Smooth muscle cell (in vitro differentiated cells): Measurements from ENCODE around the gene COL6A5. TPM values are rescaled to one million over a fixed set of nuclear protein-coding genes. Genes with fewer than 3 reads are reported as not detected.
A peak's percentile ranks its signal among the peaks of the same experiment; 100 is the strongest.

Experiments
- DNase-seq: peaks from one replicate; lab custom pipeline; 2025; ENCODE audit not compliant: unreplicated experiment; lab: John Stamatoyannopoulos, UW
- H2AFZ ChIP-seq: fragments of 200-600 bp; sonication (generic); 2 replicates; pipeline ENCODE4 v1.6.0; 2016; ENCODE audit warnings: antibody characterized with exemption, low read depth, mild to moderate bottlenecking
- H3F3A ChIP-seq: fragments of 200-600 bp; sonication (generic); 2 replicates; pipeline ENCODE4 v1.6.0; 2017; ENCODE audit warnings: antibody characterized with exemption, low read depth
- H3K27ac ChIP-seq: fragments of 200-600 bp; sonication (generic); 2 replicates; pipeline ENCODE4 v1.5.1; 2016; ENCODE audit warnings: low read depth, mild to moderate bottlenecking
- H3K27me3 ChIP-seq: fragments of 200-600 bp; sonication (generic); 2 replicates; pipeline ENCODE4 v1.6.1; 2016; ENCODE audit warnings: low read depth, mild to moderate bottlenecking
- H3K36me3 ChIP-seq: fragments of 200-600 bp; sonication (generic); 2 replicates; pipeline ENCODE4 v1.5.1; 2016; ENCODE audit warnings: low read depth
- H3K4me1 ChIP-seq: fragments of 200-600 bp; sonication (generic); 2 replicates; pipeline ENCODE4 v1.5.1; 2016; ENCODE audit warnings: low read depth
- H3K4me2 ChIP-seq: fragments of 200-600 bp; sonication (generic); 2 replicates; pipeline ENCODE4 v1.6.0; 2016; ENCODE audit warnings: mild to moderate bottlenecking
- H3K4me3 ChIP-seq: fragments of 200-600 bp; sonication (generic); 2 replicates; pipeline ENCODE4 v1.5.1; 2016; ENCODE audit warnings: mild to moderate bottlenecking
- H3K79me2 ChIP-seq: fragments of 200-600 bp; sonication (generic); 2 replicates; pipeline ENCODE4 v1.6.0; 2016; ENCODE audit warnings: low read depth, mild to moderate bottlenecking
- H3K9ac ChIP-seq: fragments of 200-600 bp; sonication (generic); 2 replicates; pipeline ENCODE4 v1.6.0; 2016; ENCODE audit warnings: low read depth
- H3K9me3 ChIP-seq: fragments of 200-600 bp; sonication (generic); replicated peaks from 2 replicates; pipeline ENCODE4 v1.5.1; 2016; ENCODE audit warnings: low read depth
- H4K20me1 ChIP-seq: fragments of 200-600 bp; sonication (generic); 2 replicates; pipeline ENCODE4 v1.6.0; 2016; ENCODE audit warnings: low read depth
- CTCF ChIP-seq: fragments of 200-600 bp; sonication (generic); IDR thresholded peaks from 2 replicates; pipeline ENCODE4 v1.5.1; 2017; ENCODE audit warnings: borderline replicate concordance, mild to moderate bottlenecking, antibody characterized with exemption; ENCODE audit not compliant: insufficient read depth, poor library complexity, severe bottlenecking
- WGBS: methylation state at CpG from one replicate; pipeline ENCODE4 v1.1.7; 2016; ENCODE audit warnings: low lambda C conversion rate; 5-methylcytosine and 5-hydroxymethylcytosine counted together
- polyA plus RNA-seq: library from polyadenylated mRNA; unstranded; fragments of >200 nt; fragmentation: Nextera tagmentation; extraction: Ambion mirVana; gene quantifications from 2 replicates; pipeline ENCODE4 v1.2.1, GENCODE V29; 2016
- total RNA-seq: library from RNA; depleted of rRNA; stranded (reverse); fragments of >200 nt; gene quantifications from 2 replicates; pipeline ENCODE4 v1.2.3, GENCODE V29; 2014

Gene COL6A5
- total and polyA plus RNA-seq, 2 experiments from 2014 or later: 1.2 TPM; not detected in 1

GRCh38 chr3:130504701-130505100 is 159.2 kb downstream of the COL6A5 start:
- WGBS: 76% methylated on average over 2 of the region's 2 CpGs
- no peaks in the 10 kb centered on the region for H3K36me3 ChIP-seq
- H3K27ac ChIP-seq: no peak overlapping the region
- H3K27me3 ChIP-seq: no peaks in the 10 kb centered on the region
- no peaks in the 10 kb centered on the region for H4K20me1 ChIP-seq
- no peak overlapping the region for H3K4me3 ChIP-seq
- no peak for TF ChIP-seq CTCF
- H2AFZ ChIP-seq: no peak overlapping the region
- no peaks in the 10 kb centered on the region for H3K79me2 ChIP-seq
- no peak overlapping the region for H3K4me2 ChIP-seq
- no peak for DNase-seq
- no peak overlapping the region for H3K9ac ChIP-seq
- no peaks in the 10 kb centered on the region for H3F3A ChIP-seq
- H3K4me1 ChIP-seq: no peaks in the 10 kb centered on the region
- H3K9me3 ChIP-seq: no peaks in the 10 kb centered on the region

- no peaks in the 10 kb centered on the region for H3K79me2 ChIP-seq
- H4K20me1 ChIP-seq: no peaks in the 10 kb centered on the region
- no peaks in the 10 kb centered on the region for H3K4me1 ChIP-seq
- H3K9ac ChIP-seq: no peak overlapping the region
- H2AFZ ChIP-seq: no peak overlapping the region
- WGBS: 34% methylated on average over 3 of the region's 3 CpGs
- peak overlapping the region; percentile 66 for H3K27ac ChIP-seq
- H3K4me3 ChIP-seq: no peak overlapping the region
- peak overlapping the region; percentile 70 for H3K4me2 ChIP-seq
- TF ChIP-seq CTCF: no peak
- no peaks in the 10 kb centered on the region for H3K27me3 ChIP-seq
- no peaks in the 10 kb centered on the region for H3F3A ChIP-seq
- no peak for DNase-seq
- H3K9me3 ChIP-seq: no peaks in the 10 kb centered on the region
- H3K36me3 ChIP-seq: no peaks in the 10 kb centered on the region
These were observed 160.6 kb downstream of the COL6A5 start for GRCh38 chr3:130506031-130506430.

- no peaks in the 10 kb centered on the region for H3K79me2 ChIP-seq
- H3F3A ChIP-seq: no peaks in the 10 kb centered on the region
- no peak for DNase-seq
- H3K4me3 ChIP-seq: no peak overlapping the region
- H3K27ac ChIP-seq: no peak overlapping the region
- WGBS: 95% methylated on average over 2 of the region's 2 CpGs
- no peaks in the 10 kb centered on the region for H3K4me1 ChIP-seq
- H4K20me1 ChIP-seq: no peaks in the 10 kb centered on the region
- H3K4me2 ChIP-seq: no peak overlapping the region
- H3K9ac ChIP-seq: no peak overlapping the region
- no peak overlapping the region for H2AFZ ChIP-seq
- no peak for TF ChIP-seq CTCF
- no peaks in the 10 kb centered on the region for H3K27me3 ChIP-seq
- no peaks in the 10 kb centered on the region for H3K36me3 ChIP-seq
- H3K9me3 ChIP-seq: no peaks in the 10 kb centered on the region
These were observed 162.3 kb downstream of the COL6A5 start for GRCh38 chr3:130507746-130508145.

- Histone ChIP-seq H2AFZ (no peak overlapping the region), H3K4me3 (no peak overlapping the region), H3F3A (no peaks in the 10 kb centered on the region), H3K4me1 (no peaks in the 10 kb centered on the region), H3K79me2 (no peaks in the 10 kb centered on the region), H3K9ac (no peak overlapping the region), H3K4me2 (peak overlapping the region; percentile 13), H3K9me3 (no peaks in the 10 kb centered on the region), H3K36me3 (no peaks in the 10 kb centered on the region), H3K27me3 (no peaks in the 10 kb centered on the region), H4K20me1 (no peaks in the 10 kb centered on the region), H3K27ac (no peak overlapping the region)
- no peak for DNase-seq
- 38% methylated on average over 6 of the region's 6 CpGs for WGBS
- TF ChIP-seq CTCF: no peak
These were observed 163.5 kb downstream of the COL6A5 start for GRCh38 chr3:130509008-130509407.
